H1 (cell line): ENCODE results near the gene TMEM163. TPM values are rescaled to one million over a fixed set of nuclear protein-coding genes. Genes with fewer than 3 reads are reported as not detected.

Source experiments
- BRCA1 ChIP-seq: IDR thresholded peaks from 2 replicates; pipeline ENCODE4 v1.6.1; 2012; ENCODE audit warnings: low read depth, low read length, improper control_type of control experiment
- FOSL1 ChIP-seq: IDR thresholded peaks from 2 replicates; pipeline ENCODE4 v1.6.1; 2011; ENCODE audit warnings: mild to moderate bottlenecking, low read depth, low read length, moderate library complexity; ENCODE audit not compliant: insufficient read depth
- polyA plus RNA-seq, 7 experiments: library from polyadenylated mRNA; depleted of rRNA in 3 of 7; stranded (reverse) in 5 of 7; unstranded in 2 of 7; fragments of >200 nt in 5 of 7; fragments of 200-250 nt in 2 of 7; gene quantifications; 1 replicate in 5 of 7; 2 replicates in 1 of 7; 4 replicates in 1 of 7; pipeline versions ENCODE4 v1.2.1 to v1.2.3, GENCODE V29; 2011 to 2013; ENCODE audit warnings: missing spikeins in 2 of 7, mixed read lengths in 2 of 7
- total RNA-seq: library from RNA; stranded (reverse); fragmentation: NEBNext Ultra II Directional; extraction: Animal tissue kit (Norgen Biotek cat#: 25700); gene quantifications from 2 replicates; pipeline ENCODE4 v1.2.1, GENCODE V29; 2021
- TF ChIP-seq, protein P1 (sequence below): IDR thresholded peaks from 2 replicates; pipeline ENCODE4 v1.6.1; 2011; ENCODE audit warnings: low read length, improper control_type of control experiment

TMEM163 gene
- total and polyA plus RNA-seq, 2 of the 8 experiments (the other 6 are each of a cell fraction or from before 2014, with no cell fraction given), result 2.8 to 3.2 TPM

DNA sequence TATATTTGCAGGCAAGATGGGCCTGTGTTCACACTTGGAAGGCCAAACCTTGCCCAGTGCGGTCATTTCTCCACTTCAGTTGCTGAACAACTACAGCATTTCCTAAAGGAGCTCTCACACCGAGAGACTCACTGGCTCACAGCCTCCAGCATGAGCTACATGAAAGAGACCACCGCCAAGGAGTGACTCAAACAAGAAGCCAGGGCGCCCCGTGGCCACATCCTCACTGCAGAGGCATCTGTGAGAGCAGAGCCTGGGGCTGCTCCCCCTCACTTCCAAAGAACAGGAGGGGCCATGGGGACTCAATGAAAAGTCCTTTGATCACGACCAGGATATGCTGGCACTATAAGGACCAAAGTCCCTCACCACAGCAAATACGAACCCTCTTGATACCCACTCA is 50.0 kb downstream of the TMEM163 start (continued):
- no peak for TF ChIP-seq FOSL1
- TF ChIP-seq BRCA1, result no peak
- TF ChIP-seq, protein P1, sequence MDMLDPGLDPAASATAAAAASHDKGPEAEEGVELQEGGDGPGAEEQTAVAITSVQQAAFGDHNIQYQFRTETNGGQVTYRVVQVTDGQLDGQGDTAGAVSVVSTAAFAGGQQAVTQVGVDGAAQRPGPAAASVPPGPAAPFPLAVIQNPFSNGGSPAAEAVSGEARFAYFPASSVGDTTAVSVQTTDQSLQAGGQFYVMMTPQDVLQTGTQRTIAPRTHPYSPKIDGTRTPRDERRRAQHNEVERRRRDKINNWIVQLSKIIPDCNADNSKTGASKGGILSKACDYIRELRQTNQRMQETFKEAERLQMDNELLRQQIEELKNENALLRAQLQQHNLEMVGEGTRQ, result no peak
